ENCODE data around the gene DNAJB6.

The DNAJB6 gene

DNA sequence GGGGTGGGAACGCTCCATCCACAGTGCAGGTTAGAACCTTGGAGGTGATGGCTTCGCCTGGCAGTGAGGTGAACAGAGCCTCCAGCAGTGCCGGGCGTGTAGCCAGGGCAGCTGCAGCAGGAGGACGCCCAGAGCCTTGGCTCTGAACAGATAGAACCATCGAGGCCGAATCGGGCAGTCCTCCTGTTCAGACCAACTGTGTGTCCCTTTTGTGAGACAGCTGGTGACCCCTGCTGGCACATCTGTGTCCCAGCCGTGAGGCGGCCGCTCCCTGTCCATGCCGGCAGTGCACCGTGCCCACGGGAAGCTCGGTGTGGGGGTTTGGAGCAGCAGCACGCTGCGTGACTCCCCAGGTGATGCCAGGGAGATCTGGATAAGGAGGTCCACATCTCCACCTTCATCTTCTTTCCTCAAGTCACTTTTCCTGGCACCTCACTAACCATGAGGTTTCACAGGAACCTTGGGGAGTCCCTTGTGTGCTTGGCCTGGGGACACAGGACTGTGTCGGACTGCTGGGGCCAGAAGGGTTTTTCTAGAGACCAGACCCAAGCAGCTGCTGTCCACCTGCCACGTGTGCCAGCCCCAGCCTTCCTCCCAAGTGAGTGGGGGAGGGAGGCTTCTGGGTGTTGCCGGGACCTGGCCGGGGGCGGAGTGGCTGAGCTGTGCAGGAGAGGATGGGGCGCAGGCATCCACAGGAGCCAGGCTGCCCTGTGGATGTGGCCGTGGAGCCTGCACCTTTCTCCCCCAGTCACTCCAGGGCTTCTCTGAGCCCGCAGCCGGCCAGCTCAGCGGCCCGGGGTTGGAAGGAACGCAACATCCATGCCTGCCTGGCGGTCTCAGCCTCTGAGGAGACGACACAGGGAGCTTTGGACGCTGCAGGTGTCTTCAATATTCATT, 69.4 kb downstream of the DNAJB6 start:
- intact Hi-C loops (cut with DNase I), result no loop called here
- peak in 6 of 10 donors; percentile 19 to 89 (median 56) for DNase-seq

DNA sequence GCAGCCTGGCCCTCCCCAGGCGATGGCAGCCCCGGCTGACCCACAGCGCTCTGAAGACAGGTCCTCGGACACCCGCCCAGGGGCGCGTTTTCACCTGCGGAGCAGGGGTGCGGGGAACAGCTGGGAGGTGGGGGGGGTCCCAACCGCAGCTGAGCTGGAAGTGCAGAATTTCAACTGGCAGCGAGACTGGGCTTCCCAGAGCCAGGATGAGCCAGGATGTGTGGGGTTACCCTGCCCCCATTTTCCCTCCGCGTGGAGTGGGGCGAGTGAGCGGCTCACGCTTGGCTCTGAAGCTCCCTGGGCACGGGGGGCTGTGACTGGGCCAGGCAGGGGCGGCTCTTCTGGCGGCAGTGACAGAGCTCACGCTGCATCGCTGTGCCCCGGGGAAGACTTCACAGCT, 70.2 kb downstream of the DNAJB6 start:
- peak in 3 of 10 donors; percentile 52 to 56 (median 53) for DNase-seq
- intact Hi-C loops (cut with DNase I), result no loop called here

DNA sequence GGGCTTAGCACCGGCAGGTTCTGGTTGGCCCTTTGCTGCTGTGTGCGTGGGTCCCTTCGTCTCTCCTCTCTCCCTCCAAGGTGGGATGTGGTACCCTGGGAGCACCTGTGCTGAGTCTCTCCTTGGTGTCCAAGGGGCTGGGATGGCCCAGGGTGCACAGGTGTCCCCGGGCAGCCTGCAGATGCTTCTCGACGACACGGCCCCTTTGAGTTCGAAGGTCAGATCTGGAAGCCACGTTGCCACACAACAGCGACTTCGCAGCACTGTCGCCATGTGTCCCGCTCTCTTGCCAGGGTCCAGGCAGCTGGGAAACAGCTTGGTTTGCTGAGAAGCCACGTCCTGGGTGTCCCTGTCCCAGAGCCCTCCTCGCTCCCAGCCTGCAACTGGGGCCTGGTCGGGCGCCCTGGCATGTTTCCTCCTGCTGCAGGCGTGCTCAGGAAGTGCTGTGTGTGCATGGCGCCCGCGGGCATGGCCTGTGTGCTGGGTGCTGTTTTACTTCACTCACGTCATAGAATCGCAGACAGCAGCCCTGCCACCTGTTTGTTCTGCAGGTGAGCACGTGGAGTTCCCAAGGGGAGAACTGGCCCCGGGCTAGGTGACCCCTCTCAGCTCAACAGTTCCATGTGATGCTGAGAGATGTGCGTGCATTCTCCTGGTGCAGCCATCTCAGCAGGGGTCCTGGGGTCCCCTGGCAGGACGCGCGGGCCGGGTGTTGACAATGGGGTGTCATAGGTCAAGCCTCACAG, 70.9 kb downstream of the DNAJB6 start:
- intact Hi-C loops (cut with DNase I), result no loop called here
- DNase-seq, result peak in 3 of 10 donors; percentile 69 to 77 (median 69)

- DNase-seq, result peak in 3 of 10 donors; percentile 44 to 62 (median 61)
- intact Hi-C loops (cut with DNase I), result no loop called here
Measured at GRCh38 chr7:157408258-157409101, 71.7 kb downstream of the DNAJB6 start.

DNA sequence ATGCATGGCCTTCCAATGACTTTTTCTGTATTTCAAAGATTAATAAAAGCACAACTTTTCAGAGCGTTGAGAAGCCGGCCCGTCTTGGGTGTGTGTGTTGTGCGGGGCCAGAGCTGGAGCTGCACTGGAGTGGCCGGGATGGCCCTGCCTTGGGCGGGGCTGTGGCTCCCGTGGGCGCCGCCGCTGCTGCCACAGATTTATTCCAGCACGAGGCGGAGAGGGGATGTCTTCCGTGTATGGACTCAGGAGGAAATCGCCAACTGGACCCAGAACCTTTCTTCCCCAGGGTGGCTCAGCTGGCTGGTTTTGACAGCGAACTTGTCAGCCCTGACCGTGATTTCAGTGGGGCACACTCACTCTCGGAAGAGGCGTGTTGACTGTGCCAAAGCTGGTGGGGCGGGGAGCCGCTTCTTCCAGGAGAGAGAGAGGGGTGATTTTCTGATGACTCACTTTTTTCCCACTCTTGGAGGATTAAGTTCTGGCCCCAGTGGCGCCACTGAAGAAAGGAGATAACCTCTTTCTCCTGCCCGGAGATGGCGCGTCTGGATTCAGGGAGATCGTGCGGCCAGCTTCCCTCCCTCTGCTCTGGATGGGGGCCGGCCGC, 72.4 kb downstream of the DNAJB6 start:
- intact Hi-C loops (cut with DNase I), result no loop called here
- DNase-seq, result peak in 3 of 10 donors; percentile 29 to 83 (median 59)

- intact Hi-C loops (cut with DNase I), result no loop called here
- DNase-seq, result peak in 3 of 10 donors; percentile 15 to 79 (median 73)
Measured at GRCh38 chr7:157409753-157410727, 73.2 kb downstream of the DNAJB6 start.

GRCh38 chr7:157410831-157411556, 74.2 kb downstream of the DNAJB6 start:
- intact Hi-C loops (cut with DNase I), result no loop called here
- DNase-seq, result no peak

GRCh38 chr7:157411580-157411979, 74.8 kb downstream of the DNAJB6 start:
- intact Hi-C loops (cut with DNase I), result no loop called here
- DNase-seq, result peak in 3 of 10 donors; percentile 19 to 70 (median 61)

- DNase-seq, result peak in 3 of 10 donors; percentile 16 to 64 (median 31)
- intact Hi-C loops (cut with DNase I), result no loop called here
Measured at GRCh38 chr7:157412021-157412443, 75.2 kb downstream of the DNAJB6 start.

DNA sequence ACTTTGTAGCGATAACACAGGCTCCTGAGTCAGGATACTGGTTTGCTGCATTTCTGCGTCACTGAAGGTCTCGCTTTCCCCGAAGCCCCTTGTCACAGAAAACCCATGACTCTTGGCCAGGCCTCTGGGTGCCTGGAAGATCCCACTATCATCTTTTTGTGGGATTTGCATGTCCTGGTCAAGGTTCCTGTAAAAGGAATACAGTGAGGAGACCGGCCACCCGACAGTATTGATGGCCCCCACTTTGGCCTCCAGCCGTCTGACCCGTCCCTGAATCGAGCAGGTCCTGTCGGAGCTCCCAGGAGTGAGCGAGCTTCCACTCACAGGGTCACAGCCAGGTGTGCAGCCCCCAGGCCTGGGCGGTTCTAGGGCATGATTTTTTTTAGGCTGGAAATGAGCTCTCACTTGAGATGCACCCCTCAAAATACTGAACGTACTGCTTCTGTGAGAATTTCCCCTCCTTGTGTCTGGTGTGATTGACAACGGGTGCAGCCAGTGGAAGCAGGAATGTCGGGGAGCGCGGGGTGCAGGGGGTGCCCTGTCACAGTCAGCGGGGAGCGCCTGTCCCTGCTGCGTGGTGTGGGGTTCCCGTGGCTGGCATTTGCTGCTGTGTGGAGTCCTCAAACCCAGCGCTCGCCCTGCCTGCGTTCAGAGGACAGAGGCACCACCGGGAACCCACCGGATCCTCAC, 75.8 kb downstream of the DNAJB6 start:
- DNase-seq, result peak in 1 of 10 donors; percentile 73
- intact Hi-C loops (cut with DNase I), result no loop called here

- DNase-seq, result peak in 1 of 10 donors; percentile 59
Measured at GRCh38 chr7:157413881-157414701, 77.3 kb downstream of the DNAJB6 start.

GRCh38 chr7:157414702-157415096, 77.9 kb downstream of the DNAJB6 start:
- intact Hi-C loops (cut with DNase I), result no loop called here
- no peak for DNase-seq

More at GRCh38 chr7:157413881-157414701, 77.3 kb downstream of the DNAJB6 start:
- intact Hi-C loops (cut with DNase I), result no loop called here

GRCh38 chr7:157415486-157415885, 78.7 kb downstream of the DNAJB6 start:
- no peak for DNase-seq
- intact Hi-C loops (cut with DNase I), result no loop called here

GRCh38 chr7:157416011-157416410, 79.2 kb downstream of the DNAJB6 start:
- intact Hi-C loops (cut with DNase I), result no loop called here
- no peak for DNase-seq

DNA sequence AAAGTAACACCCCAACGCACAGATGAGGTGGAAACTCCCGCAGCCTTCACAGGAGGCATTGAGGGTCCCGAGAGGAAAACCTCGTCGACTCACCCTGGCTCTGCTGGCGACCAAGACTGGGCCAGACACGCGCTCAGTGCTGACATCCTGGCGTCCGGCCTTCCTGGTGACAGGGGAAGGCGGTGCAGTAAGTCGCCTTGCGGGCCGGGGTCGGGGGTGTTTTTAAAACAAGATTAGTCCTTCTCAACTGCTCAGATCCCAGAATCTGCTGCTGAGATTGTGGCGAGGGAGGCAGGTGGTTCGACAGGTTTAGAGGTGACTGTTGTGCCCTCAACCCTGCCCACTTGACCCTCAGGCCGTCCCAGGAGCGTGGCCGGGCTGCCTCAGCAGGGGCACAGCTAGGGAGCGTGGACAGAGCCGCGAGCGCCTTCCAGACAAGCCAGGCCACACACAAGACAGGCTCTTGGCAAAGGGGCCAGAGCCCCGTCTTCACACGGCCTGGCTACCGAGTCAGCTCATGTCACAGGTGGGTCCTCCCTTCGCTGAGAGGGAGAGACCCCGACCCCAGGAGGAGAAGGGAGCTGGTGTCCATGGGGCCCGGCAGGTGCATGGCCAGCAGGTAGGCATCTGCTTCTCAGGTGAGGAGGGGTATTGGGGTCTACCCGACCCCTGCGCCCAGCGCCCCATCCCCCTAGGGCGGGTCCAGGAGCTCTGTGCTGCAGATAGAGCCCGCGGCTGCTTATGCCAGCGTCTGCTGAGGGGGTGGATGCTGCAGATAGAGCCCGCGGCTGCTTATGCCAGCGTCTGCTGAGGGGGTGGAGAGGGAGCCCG, 81.6 kb downstream of the DNAJB6 start:
- intact Hi-C loops (cut with DNase I), result no loop called here
- DNase-seq, result peak in 3 of 10 donors; percentile 71 to 83 (median 81)

DNA sequence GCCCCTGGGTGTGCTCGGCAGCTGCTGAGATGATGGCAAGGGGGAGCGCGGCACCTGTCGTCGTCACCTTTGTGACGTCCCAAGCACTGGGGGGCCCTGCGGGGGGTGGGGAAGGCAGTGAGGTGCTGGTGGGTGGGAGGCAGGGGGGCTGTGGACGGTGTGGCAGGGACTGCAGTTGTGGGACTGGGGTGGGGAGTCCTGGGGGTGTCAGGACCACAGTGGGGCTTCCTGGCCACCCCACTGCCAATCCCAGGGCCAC, 82.2 kb downstream of the DNAJB6 start:
- intact Hi-C loops (cut with DNase I), result no loop called here
- DNase-seq, result no peak

Measured in posterior cingulate gyrus (tissue), 11 donors.